Measurements from ENCODE around the gene EEIG1.

EEIG1 gene

GRCh38 chr9:127958728-127959127 lies 22.1 kb downstream of the EEIG1 start:
- no peak for DNase-seq

- peak; percentile 28 for DNase-seq
These were observed 25.3 kb downstream of the EEIG1 start for GRCh38 chr9:127955294-127956015.

DNA sequence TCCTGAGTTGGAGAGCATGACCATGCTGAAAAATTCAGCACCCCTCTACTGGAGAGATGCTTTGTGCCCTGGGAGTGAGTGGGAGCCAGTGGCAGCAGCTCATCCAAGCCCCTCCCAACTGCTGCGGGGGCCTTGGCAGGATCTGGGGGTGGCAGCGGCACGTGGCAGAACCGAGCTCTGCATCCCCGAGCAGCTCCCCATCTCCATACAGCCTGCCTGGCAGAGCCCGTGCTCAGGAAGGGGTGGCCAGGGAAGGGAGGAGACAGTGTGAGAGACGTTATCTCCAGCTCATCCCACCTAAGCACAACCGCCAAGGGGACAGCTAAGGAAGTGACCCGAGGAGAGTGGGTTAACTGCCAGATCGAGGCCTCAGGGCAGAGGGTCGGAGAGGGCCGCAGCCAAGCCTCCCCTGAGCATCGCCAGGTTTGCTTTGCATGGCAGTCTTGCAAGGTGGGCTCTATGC lies 25.9 kb downstream of the EEIG1 start:
- DNase-seq, result no peak

GRCh38 chr9:127953768-127954505 lies 26.9 kb downstream of the EEIG1 start:
- DNase-seq, result no peak

GRCh38 chr9:127953154-127953553 lies 27.6 kb downstream of the EEIG1 start:
- no peak for DNase-seq

- DNase-seq, result no peak
These were observed 30.1 kb downstream of the EEIG1 start for GRCh38 chr9:127950513-127951289.

GRCh38 chr9:127949827-127950512 lies 30.8 kb downstream of the EEIG1 start:
- no peak for DNase-seq

DNA sequence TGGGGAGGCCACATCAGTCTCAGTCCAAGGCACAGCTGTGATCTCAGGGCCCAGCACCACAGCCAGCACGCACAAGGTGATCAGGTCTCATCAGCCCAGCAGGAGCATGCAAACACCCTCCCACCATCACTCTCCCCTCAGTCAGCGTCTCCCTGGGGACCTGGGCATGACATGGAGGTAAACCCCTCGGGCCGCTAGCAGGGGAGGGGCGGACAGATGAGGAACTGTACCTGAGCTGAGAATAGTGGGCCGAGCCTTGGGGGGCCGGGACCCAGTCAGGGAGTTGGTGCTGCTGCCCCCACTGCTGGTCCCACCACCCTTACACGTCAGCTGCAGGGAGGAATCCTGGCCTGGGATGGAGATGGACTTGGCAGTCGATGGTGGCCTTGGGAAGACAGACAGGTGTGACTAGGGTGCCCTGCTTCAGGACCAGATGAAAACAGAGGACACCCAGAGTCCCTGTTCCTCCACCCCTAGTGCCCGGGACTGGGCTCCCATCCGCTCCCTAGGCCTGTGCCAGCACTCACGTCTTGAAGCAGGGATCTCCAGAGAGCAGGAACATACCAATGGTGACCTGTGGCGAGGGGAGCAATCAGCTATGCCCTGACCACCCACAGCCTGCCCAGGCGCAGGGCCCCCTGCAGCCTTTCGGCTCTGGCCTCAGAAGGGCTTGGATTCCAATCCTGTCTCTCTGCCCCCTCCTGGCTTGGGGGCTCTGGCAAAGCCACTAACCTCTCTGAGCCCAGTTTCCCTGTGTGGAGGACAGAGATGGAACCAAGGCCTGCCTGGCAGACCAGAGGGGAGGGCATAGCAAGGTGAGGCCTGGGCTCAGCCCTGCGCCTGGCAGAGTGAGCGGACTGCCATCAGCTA lies 32.7 kb downstream of the EEIG1 start:
- no peak for DNase-seq

DNA sequence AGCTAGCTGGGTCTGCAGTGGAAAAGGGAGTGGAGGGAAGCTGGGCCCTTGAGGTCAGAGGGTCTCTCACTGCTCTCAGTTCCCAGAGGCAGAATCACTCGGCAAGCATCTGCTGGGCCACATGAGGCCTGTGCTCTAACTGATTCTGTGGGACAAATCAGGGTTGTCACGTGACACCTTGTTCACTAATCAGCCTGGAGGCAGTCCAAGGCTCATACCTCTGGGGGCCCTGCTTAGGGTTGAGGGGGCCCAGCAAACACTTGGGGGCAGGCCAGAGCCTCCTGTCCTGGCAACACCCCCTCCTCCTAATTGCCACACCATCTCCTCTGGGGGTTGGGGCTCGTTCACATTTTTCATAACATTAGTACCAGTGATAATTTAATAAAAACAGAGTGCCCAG lies 34.1 kb downstream of the EEIG1 start:
- DNase-seq, result no peak

GRCh38 chr9:127945942-127946341 lies 34.8 kb downstream of the EEIG1 start:
- no peak for DNase-seq

DNA sequence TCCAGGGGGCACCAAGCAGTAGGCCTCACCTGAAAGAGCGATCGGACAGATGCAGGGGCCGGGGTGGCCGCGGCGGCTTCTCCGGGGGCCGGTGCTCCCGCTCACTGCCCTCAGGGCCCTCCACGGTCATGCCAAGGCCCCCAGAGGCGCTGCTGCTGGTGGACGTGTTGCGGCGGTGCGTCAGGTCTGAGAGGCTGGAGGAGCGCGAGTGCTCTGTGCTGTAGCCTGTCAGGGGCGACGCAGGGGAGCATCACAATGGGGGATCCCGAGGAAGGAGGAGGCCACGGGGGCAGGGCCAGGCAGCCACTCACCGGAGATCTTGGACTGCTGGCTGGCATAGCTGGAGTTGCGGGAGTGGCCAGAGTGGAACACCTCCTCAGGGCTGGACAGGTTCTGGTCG lies 35.5 kb downstream of the EEIG1 start:
- DNase-seq, result no peak

GRCh38 chr9:127944586-127945218 lies 36.1 kb downstream of the EEIG1 start:
- DNase-seq, result no peak

DNA sequence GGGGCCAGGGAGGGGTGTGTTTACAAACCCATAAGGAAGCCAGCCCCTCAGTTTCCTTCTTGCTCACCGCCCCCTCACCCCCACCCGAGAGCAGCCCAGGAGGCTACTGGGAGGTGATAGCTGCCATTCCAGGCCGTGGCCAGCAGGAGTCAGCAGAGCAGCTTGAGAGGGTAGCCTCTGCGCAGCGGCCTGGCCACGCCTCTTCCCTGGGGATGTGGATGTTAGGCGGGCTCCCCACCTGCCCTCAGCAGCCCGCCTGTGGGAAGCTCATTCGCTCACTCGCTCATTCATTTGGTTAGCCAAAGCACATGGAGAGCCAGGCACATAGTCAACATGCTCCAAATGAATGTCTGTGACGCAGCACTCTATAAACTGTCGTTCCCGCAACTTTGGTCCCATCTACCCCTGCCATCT lies 37.1 kb downstream of the EEIG1 start:
- DNase-seq, result no peak

GRCh38 chr9:127943011-127943662 lies 37.7 kb downstream of the EEIG1 start:
- DNase-seq, result no peak

DNA sequence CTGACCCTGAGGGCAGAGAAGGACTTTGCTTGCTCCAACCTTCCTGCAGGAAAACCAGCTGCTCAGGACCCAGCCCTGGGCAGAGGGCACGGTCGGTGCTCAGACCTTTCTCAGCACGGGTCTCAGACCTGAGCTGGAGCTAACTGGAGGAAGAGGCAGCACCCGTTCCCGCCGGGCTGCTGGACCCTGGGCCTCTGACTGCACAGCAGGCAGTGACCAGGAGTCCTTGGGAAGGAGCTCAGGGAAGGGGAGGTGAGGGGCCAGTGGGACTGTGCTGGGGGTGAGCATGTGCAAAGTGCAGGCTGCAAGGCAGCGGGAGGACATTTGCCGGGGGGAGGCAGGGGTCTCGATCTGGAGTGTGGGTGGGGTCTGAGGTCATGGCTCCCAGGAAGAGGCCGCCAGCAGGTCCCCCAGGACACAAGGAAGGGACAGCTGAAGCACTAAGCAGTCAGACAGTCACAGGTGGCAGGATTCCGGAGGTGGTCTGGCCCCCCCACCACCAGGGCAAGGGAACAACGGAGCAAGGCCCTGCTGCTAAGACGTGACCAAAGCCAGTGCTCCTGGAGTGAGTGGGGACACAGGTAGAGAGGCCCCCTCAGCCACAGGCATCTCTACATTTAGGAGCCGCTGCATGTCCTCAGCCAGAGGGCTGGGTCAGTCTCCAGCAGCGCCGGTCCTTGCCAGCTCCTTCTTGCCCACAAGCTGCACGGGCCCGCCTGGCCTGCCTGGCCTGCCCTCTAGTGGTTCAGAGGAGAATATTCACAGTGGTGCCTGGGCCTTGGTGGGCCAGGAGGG lies 38.4 kb downstream of the EEIG1 start:
- DNase-seq, result no peak

- no peak for DNase-seq
These were observed 38.9 kb downstream of the EEIG1 start for GRCh38 chr9:127941961-127942215.

GRCh38 chr9:127941062-127941960 lies 39.5 kb downstream of the EEIG1 start:
- DNase-seq, result no peak

GRCh38 chr9:127940593-127940992 lies 40.2 kb downstream of the EEIG1 start:
- DNase-seq, result no peak

- no peak for DNase-seq
These were observed 42.5 kb downstream of the EEIG1 start for GRCh38 chr9:127938298-127938690.

All from GF-D8 (cell line).